Stimulated activated CD8-positive, alpha-beta memory T cell treated with anti-CD3 and anti-CD28 coated beads, Interleukin-7, amount 100 ng/mL, for 48 hours (primary cell): ENCODE measurements around the gene CENPT.

Experiments
- DNase-seq, 2 donors: peaks; one replicate each; pipeline ENCODE4 v3.0.0-alpha.2; 2020; ENCODE audit warnings: low read depth in 1 of 2; ENCODE audit errors: extremely low read depth in 1 of 2

Gene CENPT

DNA sequence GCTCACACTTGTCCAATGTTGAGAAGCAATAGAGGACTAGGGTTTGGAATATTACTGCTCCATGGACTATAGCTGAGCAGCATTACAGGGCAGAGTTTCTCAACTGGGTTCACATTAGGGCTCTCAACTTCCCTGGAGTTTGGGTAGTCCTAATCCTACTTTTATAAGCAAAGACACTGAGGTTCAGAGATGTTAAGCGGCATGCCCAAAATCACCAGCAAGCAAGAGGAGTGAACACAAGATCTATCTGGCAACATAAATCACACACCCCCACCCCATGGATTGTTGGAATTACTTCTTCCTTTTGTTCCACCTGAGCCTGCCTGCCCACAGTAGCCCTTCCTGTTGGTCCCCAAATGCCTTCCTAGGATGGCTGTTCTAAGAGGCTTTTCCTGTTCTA, 35.6 kb downstream of the CENPT start:
- no peak for DNase-seq

DNA sequence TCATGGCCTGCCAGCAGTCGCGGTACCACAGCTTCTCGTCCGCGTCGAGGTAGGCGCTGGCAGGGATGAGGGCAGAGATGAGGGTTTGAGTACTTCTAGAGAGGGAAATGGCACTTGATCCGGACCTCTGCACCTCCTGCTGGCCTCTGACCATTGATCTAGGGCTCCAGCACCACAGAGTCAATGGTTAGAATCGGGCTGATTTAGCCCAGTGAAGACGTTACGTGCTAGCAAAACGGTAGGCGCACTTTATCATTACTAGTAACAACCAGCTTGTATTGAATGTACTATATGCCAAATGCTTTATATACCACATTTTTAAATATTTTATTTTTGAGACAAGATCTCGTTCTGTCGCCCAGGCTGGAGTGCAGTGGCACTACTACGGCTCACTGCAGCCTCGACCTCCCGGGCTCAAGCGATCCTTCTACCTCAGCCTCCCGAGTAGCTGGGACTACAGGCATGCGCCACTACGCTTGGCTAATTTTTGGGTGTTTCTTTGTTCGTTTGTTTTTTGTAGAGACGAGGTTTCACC, 40.3 kb downstream of the CENPT start:
- no peak for DNase-seq

DNA sequence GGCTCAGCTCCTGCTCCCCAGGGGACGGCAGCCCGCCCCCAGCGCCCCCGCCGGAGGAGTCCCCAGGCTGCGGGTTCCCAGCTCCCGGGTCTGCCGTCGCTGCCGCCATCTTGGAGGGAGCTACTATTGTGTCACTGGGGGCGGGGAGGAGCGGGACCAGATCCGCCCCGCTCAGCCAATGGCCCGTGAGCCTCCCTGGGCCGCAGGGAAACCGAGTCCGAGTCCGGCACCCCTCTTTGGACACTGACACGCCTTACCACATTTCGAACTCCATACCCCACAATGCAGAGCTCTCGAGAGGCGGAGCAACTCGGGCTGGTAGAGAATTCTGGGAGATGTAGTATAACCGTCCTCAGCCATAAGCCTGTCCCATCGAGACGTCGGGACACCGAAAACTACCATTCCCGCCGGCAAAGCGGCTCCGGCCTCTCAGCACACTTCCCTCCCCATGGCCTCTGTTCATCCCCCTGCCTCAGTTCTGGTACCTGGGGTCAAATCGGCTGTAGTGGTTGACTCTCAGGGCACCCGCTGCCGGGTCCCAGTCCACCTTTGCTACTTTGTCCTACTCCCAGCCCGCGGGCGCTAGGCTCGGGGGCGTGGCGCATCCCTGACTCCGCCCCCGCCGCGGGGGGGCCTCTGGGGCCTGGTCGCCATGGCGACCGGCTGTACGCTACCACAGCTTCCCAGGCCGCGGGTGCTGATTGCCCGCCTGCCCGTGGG, 40.9 kb downstream of the CENPT start, which contains the start of the genes RANBP10 and TSNAXIP1:
Gene RANBP10 (minus strand): TSS at position 133 of the 720 bp plus-strand sequence. CDS start 24 bp downstream, at position 109.
Gene TSNAXIP1 (plus strand): TSS at position 462 of the 720 bp plus-strand sequence. CDS start 261 bp downstream, outside the sequence.
- peak; percentile 93 to 97 for DNase-seq

DNA sequence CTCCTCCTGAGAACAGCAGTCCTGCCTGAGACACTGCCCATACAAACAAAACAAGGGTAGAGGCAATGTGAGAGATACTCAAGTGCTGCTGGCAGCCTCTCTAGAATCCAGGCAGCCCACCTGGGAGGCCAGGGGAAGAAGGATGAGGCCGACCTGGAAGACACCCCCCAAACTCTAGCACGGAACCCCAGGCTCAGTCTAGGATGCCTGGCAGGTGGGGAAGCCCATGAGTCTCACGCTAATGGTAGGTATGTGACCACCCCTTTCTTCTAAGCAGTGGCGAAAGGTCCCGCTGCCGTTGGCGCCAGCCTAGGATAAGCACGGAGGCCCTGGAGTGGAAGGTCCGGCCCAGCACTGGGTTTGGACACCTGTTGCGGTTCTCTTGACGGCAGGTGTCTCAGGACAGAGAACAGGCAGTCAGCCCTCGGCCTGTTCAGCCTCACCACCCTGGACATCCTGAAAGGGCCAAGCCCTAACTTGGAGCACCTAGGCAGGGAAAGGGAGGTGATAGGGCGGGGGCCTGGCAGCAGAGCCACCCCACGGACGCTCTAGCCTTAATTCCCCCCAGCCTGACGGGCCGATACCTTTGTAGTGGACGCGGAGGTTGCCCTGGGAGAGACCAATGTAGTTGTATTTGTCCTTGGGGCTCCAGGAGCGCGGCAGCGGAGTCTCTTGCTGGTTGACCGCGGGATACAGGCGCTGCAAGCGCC, 41.6 kb downstream of the CENPT start:
- no peak for DNase-seq

DNA sequence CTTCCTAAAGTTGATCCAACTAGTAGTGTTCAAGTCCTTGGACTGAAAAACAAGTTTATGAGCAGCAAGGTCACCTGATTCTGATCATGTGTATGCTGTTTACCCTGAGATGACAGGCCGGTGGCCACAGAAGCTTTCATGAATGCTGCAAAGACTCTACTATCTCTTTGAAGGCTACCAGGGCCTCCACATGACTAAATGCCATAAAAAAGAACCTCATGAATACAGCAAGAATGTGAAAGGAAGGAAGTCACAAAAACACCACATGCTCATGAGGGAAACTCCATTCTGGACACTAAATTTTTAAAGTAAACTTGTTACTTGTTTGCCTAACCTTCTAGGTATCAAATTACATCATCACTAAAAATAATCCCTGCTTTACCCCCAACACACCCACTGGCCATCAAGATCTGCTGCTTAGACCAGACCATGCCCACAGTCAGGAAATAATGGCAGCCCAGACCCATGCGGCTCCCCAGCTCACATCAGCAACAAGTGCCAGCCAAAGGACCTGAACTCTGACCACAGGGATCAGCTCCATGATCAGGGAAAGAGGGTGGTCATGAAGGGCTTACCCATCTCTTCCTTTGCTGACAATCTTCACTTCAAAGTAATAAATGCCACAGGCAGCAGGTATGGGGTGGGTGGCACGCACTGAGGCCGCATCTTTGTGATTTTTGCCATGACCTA, 42.5 kb downstream of the CENPT start:
- DNase-seq: no peak

DNA sequence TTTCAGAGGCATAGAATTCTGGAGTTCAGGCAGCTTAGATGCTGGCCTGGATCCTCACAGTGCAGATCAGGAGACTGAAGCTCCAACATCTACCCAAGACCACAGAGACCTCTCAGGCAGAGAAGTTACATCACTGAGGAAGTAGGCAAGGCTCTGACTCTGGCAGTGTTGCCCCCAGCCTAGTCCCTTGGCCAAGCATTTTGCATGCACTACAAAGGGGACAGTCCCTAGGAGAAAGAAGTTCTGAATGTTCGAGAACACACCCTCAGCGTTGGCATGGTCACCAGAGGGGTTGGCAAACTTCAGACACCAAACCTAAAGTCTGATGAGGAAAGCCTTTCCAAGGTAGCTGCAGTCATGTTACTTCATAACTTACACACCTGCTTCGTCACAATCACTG, 43.6 kb downstream of the CENPT start:
- DNase-seq: no peak

DNA sequence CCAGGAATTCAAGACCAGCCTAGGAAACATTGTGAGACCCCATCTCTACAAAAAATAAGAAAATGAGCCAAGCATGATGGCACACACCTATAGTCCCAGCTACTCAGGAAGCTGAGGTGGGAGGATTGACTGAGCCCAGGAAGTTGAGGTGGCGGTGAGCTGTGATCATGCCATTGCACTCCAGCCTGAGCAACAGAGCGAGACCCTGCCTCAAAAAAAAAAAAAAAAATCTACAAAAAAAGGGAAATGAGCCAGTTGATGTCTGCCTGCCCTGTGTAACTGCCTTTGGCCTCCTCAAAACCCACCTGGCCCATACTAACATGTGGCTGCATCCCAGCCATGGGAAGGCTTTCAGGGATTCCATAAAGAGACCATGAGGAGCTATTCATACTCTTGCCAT, 45.6 kb downstream of the CENPT start:
- no peak for DNase-seq

DNA sequence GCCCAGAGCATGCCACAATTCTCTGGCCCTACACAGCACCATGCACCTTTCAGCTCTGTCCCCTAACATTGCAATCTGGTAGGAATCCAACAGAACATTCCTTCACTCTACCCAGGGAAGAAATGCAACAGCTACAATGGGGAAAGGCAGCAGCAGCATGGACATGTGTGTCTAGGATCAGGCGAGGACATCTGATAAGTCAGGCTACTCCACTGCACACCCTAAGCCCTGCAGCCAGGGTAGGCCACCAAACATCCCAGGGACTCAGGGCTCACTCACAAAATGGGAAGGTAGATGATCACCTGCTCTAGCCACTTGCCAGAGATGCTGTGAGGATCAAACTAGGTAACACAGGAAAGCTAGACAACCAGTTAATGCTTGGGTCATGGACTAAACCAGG, 46.3 kb downstream of the CENPT start:
- no peak for DNase-seq

DNA sequence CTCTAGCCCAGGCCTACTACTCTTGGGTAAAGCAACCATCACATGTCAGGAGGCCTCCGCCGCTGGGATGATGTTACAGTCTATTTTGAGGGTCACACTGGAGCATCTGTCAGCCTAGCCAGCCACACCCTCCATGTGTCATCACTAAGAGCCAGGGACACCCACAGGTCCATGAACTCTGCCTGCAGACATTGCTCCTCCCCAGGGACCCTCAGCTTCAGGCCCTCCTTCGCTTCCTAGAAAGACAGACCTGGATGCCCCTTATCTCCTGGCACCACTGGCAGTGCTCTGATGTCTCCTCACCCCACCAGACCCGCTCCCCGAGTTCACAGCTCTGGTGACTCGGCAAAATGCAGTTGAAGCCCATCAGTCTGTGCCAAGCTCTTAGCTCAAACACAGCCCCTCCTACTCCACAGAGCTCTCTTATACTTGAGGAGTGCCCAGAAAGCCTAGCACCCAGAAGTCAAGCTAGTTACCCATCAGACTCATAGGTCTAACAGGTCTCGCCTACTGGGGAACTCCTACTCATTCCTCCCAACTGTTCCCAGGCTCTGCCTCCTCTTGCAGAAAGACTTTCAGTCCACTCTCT, 47.1 kb downstream of the CENPT start:
- no peak for DNase-seq

DNA sequence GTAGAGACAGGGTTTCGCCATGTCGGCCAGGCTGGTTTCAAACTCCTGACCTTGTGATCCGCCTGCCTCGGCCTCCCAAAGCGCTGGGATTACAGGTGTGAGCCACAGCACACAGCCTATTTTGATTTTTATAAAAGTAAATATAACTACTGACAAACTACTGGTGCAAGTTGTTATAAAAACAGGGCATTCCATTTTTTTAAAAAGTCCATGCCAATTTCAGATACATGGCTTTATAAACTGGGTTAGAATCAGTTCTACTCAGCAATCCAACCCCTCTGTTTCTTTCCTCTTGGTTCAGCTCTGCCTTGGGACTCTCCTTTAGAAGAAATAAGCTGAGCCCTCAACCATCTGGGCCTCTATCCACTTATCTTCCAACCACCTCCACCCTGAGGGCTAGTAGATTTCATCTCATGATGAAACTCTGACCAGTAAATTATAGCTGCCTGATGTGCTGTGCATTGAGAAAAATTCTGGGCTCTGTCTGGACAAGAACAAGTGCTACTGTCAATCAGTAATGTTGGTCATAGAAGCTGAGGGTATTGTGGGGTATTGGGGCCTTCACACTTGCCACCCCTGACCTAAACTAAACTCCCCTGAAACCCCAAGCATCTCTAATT, 51.3 kb downstream of the CENPT start:
- no peak for DNase-seq

DNA sequence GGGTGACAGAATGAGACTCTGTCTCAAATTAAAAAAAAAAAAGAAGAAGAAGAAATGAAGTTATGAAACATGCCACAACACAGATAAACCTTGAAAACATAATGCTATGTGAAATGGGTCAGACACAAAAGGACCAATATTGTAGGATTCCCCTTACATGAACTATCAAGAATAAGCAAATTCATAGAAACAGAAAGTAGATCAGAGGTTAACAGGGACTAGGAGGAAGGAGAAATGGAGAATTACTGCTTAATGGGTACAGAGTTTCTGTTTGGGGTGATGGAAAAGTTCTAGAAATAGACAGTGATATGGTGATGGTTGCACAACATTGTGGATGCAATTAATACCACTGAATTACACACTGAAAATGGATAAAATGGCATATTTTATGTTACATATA, 57.4 kb downstream of the CENPT start:
- no peak for DNase-seq

DNA sequence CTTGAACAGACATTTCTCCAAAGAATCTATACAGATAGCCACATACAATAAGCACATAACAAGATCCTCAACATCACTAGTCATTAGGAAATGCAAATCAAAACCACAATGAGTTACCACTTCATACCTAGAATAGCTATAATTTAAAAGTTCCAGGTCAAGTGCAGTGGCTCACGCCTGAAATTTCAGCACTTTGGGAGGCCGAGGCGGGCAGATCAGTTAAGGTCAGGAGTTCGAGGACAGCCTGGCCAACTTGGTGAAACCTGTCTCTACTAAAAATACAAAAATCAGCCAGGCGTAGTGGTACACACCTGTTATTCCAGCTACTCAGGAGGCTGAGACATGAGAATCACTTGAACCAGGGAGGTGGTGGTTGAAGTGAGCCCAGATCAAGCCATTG, 61.0 kb downstream of the CENPT start:
- DNase-seq: no peak

DNA sequence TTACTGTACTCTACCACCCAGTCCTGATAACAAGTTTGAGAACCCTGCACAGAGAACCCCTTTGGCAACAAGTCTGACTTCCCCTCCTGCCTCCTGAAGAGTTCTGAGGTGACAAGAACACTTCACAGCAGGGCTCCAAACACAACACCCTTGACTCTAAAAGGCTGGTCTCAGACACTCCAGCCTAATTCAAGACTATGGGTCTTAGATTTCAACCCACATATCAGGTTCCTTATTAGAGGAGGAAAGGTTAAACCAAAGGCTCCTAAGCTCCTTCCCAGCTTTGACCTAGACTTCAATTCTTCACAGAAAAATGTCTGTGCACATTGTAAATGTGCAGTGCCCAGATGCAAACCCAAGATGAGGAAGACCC, 64.2 kb downstream of the CENPT start:
- DNase-seq: no peak

DNA sequence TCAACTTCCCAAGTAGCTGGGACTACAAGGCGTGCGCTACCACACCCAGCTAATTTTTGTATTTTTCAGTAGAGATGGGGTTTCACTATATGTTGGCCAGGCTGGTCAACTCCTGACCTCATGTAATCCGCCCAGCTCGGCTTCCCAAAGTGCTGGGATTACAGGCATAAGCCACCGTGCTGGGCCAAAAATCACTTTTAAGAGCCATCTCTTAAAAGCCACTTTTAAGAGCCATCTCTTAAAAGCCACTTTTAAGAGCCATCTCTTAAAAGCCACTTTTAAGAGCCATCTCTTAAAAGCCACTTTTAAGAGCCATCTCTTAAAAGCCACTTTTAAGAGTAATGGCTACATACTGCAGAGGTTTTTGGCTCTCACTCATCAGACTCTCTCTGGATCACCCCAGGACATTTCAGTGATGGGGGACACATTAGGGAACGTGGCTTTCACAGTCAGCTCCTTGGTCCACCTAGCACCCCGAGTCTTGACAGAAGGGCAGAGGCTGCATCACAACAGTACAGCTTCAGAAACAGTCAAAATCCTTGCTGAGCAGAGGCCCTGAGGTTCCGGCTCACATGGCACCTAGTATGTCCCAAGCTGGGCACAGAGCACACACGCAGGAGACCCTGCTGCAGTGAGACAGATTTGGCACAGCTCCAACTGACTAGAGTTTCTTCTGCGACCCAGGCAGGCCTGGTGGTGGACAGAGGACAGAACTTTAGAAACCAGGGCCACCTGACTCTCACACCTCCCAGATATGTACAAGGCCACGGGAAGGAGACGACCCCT, 64.7 kb downstream of the CENPT start:
- DNase-seq: no peak

DNA sequence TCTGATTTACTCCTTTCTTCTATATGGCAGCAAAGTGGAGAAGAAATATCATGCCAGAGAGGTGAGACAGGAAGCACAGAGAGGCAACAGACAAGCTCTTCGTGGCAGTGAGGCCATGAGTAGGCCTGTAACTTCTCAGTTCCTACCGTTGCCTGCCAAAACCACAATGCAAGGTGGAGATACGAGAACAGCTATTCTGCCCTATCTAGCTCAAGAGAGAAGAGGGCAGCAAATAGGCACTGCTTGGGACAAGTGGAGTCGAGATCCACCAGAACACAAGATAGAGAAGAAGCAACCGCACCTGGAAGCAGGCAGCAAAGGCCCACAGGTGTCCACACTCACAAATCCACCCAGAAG, 66.0 kb downstream of the CENPT start:
- no peak for DNase-seq

DNA sequence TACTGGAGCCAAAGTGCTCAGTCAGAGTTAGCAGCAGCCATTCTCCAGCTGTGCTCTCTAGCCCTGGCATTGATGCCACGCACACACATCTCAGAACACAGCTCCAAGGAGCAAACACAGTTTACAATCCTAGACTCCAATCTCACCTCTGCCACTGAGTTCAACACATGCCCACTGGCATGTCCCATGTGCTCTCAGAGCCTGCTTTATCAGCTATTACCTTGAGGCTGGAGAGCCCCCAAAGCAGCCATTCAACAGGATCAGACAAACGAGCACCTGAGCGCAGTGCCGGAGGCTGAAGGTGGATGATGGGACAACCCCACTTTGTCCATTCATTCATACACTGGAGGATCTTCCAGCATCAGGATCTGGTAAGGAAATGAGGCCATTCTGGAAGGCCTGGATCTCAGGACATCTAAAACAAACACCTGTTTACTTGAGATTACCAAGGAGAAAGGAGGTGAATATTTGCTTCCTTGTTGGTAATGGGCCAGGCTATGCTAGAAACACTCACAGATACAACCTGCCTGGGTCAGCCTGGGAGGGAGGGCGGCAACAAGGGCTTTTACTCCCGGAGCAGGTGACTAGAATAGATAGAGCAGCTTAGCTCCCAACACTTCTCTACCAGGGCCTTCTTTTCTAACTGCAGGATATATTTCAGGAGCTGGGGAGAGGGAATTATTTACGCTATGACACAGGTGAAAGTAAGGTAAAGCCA, 66.5 kb downstream of the CENPT start:
- DNase-seq: no peak

DNA sequence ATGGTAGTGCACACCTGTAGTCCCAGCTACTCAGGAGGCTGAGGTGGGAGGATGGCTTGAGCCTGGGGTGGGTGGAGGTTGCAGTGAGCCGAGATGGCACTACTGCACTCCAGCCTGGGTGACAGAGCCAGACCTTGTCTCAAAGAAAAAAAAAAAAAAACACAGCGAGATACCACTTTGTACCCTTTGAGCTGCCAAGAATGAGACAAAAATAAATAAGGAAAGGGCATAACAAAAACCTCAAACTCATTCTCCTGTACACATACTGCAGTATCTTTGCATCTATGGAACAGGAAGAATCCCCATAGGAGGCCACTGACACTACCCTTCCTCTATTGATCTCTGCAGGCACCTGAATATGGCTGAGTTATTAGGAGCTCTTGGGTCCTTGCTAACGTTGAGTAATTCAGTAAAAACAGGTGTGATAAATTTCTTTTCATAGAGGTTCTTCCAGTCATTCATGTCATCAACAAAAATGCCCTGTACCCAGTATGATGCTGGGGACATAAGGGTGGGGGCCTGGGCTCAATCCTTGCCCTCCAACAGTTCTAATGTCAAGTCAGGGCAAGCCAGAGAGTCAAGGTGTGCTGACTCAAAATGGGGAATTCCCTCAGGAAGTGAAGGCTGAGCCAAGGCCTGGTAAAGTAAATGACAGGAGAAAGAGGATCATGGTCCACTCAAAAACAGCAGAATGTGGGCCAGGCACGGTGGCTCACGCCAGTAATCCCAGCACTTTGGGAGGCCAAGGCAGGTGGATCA, 68.1 kb downstream of the CENPT start:
- no peak for DNase-seq
